ENCODE measurements around the gene DYRK1A. TPM values are rescaled to one million over a fixed set of nuclear protein-coding genes. Genes with fewer than 3 reads are reported as not detected.

The DYRK1A gene
- total RNA-seq, 2 donors from 2014 or later = 57.5 to 57.7 TPM

- H3K27ac ChIP-seq = no peak overlapping the region
- no peak overlapping the region for H3K9ac ChIP-seq (ENCODE audit: low read depth in 2 of 2, low read length in 2 of 2)
- no peak overlapping the region for H3K4me3 ChIP-seq
- no peak for DNase-seq
- H3K9me3 ChIP-seq = no peaks in the 10 kb centered on the region
- H3K27me3 ChIP-seq = no peaks in the 10 kb centered on the region
- H3K4me1 ChIP-seq = no peaks in the 10 kb centered on the region
- H3K36me3 ChIP-seq = no peaks in the 10 kb centered on the region
- intact Hi-C loops (cut with DNase I) = no loop called here
- no peak for TF ChIP-seq CTCF (IDR thresholded peaks at IDR 0.05)
Measured at GRCh38 chr21:37473491-37473890, 106.9 kb downstream of the DYRK1A start.

GRCh38 chr21:37474342-37474741 is 107.8 kb downstream of the DYRK1A start:
- intact Hi-C loops (cut with DNase I) = no loop called here
- no peaks in the 10 kb centered on the region for H3K9me3 ChIP-seq
- H3K9ac ChIP-seq (ENCODE audit: low read depth in 2 of 2, low read length in 2 of 2) = no peak overlapping the region
- no peak for DNase-seq
- no peaks in the 10 kb centered on the region for H3K4me1 ChIP-seq
- TF ChIP-seq CTCF (IDR thresholded peaks at IDR 0.05) = no peak
- H3K4me3 ChIP-seq = no peak overlapping the region
- H3K27me3 ChIP-seq = no peaks in the 10 kb centered on the region
- H3K36me3 ChIP-seq = no peaks in the 10 kb centered on the region
- no peak overlapping the region for H3K27ac ChIP-seq

- H3K27ac ChIP-seq = no peak overlapping the region
- no peaks in the 10 kb centered on the region for H3K27me3 ChIP-seq
- no peak for DNase-seq
- no peak overlapping the region for H3K9ac ChIP-seq (ENCODE audit: low read depth in 2 of 2, low read length in 2 of 2)
- no peaks in the 10 kb centered on the region for H3K9me3 ChIP-seq
- H3K36me3 ChIP-seq = no peaks in the 10 kb centered on the region
- intact Hi-C loops (cut with DNase I) = no loop called here
- H3K4me1 ChIP-seq = no peaks in the 10 kb centered on the region
- no peak overlapping the region for H3K4me3 ChIP-seq
- no peak for TF ChIP-seq CTCF (IDR thresholded peaks at IDR 0.05)
Measured at GRCh38 chr21:37475186-37475868, 108.8 kb downstream of the DYRK1A start.

- H3K4me3 ChIP-seq = no peak overlapping the region
Measured at GRCh38 chr21:37478794-37479193, 112.2 kb downstream of the DYRK1A start.

GRCh38 chr21:37483776-37484175 is 117.2 kb downstream of the DYRK1A start:
- Histone ChIP-seq H3K36me3 (peaks cover 5% of the 10 kb centered on the region), H3K9me3 (no peaks in the 10 kb centered on the region), H3K27ac (no peak overlapping the region), H3K27me3 (no peaks in the 10 kb centered on the region), H3K4me1 (no peaks in the 10 kb centered on the region), H3K4me3 (no peak overlapping the region), H3K9ac (ENCODE audit: low read depth in 2 of 2, low read length in 2 of 2) (no peak overlapping the region)
- TF ChIP-seq CTCF (IDR thresholded peaks at IDR 0.05) = no peak
- intact Hi-C loops (cut with DNase I) = no loop called here
- no peak for DNase-seq

More at GRCh38 chr21:37478794-37479193, 112.2 kb downstream of the DYRK1A start:
- intact Hi-C loops (cut with DNase I) = no loop called here
- DNase-seq = no peak
- H3K27me3 ChIP-seq = no peaks in the 10 kb centered on the region
- H3K9ac ChIP-seq (ENCODE audit: low read depth in 2 of 2, low read length in 2 of 2) = no peak overlapping the region
- no peaks in the 10 kb centered on the region for H3K36me3 ChIP-seq
- no peaks in the 10 kb centered on the region for H3K4me1 ChIP-seq
- H3K27ac ChIP-seq = no peak overlapping the region
- TF ChIP-seq CTCF (IDR thresholded peaks at IDR 0.05) = no peak
- no peaks in the 10 kb centered on the region for H3K9me3 ChIP-seq
